H1 (cell line): ENCODE measurements around the gene MRC2. TPM values are rescaled to one million over a fixed set of nuclear protein-coding genes. Genes with fewer than 3 reads are reported as not detected.
A peak's percentile ranks its signal among the peaks of the same experiment; 100 is the strongest.

Source experiments
- CTCF ChIA-PET: fragments of 300-600 bp; sonication (Branson Sonifier 250); formaldehyde crosslinking; loops from one replicate; lab custom pipeline; 2021; ENCODE audit not compliant: partially characterized antibody; lab: Charles Lee
- POLR2A ChIA-PET: fragments of 300-600 bp; sonication (Branson Sonifier 250); formaldehyde crosslinking; loops from one replicate; lab custom pipeline; 2021; ENCODE audit warnings: inconsistent platforms; ENCODE audit not compliant: partially characterized antibody; lab: Charles Lee
- DNase-seq, 2 experiments: peaks; one replicate each; pipeline versions ENCODE4 v3.0.0 to v3.0.0-alpha.2; 2010 to 2022; ENCODE audit warnings: low spot score in 2 of 2, low read depth in 1 of 2, mixed read lengths in 1 of 2
- FAIRE-seq: peaks from 2 replicates; lab custom pipeline; 2011; peaks lifted over from hg19 to GRCh38; lab: Jason Lieb, UNC
- H2AFZ ChIP-seq: 2 replicates; pipeline ENCODE4 v1.8.1; 2012; ENCODE audit warnings: low read length, inconsistent platforms
- H2AK5ac ChIP-seq: 2 replicates; pipeline ENCODE4 v1.6.1; 2013; ENCODE audit warnings: low read depth, low read length
- H2BK120ac ChIP-seq: replicated peaks from 2 replicates; pipeline ENCODE3; 2013; ENCODE audit warnings: low read depth, low read length, inconsistent platforms
- H2BK12ac ChIP-seq: 2 replicates; pipeline ENCODE4 v1.6.1; 2013; ENCODE audit warnings: low read depth, low read length
- H2BK15ac ChIP-seq: 2 replicates; pipeline ENCODE4 v1.6.1; 2013; ENCODE audit warnings: low read length
- H2BK20ac ChIP-seq: 2 replicates; pipeline ENCODE4 v1.6.1; 2013; ENCODE audit warnings: low read length
- H2BK5ac ChIP-seq: 2 replicates; pipeline ENCODE4 v1.6.1; 2013; ENCODE audit warnings: low read depth, low read length
- H3K14ac ChIP-seq: 2 replicates; pipeline ENCODE4 v1.6.1; 2013; ENCODE audit warnings: inconsistent platforms; ENCODE audit not compliant: insufficient read length
- H3K18ac ChIP-seq: 2 replicates; pipeline ENCODE4 v1.6.1; 2013; ENCODE audit warnings: low read length; ENCODE audit errors: extremely low read depth
- H3K23ac ChIP-seq: 2 replicates; pipeline ENCODE4 v1.6.1; 2013; ENCODE audit warnings: inconsistent platforms; ENCODE audit not compliant: insufficient read length
- H3K23me2 ChIP-seq: 2 replicates; pipeline ENCODE4 v1.6.1; 2013; ENCODE audit warnings: low read depth, low read length
- H3K27ac ChIP-seq: 2 replicates; pipeline ENCODE4 v1.6.1; 2011; ENCODE audit warnings: low read depth, low read length, inconsistent platforms
- H3K27me3 ChIP-seq, 4 experiments: replicated peaks in 1 of 4; 1 replicate in 1 of 4; 2 replicates in 3 of 4; pipeline versions ENCODE4 v1.6.1 to v1.8.1; 2011 to 2013; ENCODE audit warnings: low read length in 3 of 4, mild to moderate bottlenecking in 3 of 4, inconsistent platforms in 2 of 4, mixed read lengths in 2 of 4, moderate library complexity in 1 of 4; ENCODE audit not compliant: control insufficient read depth in 3 of 4, insufficient read depth in 3 of 4; ENCODE audit errors: extremely low read depth in 1 of 4
- H3K36me3 ChIP-seq, 4 experiments: 2 replicates each; pipeline versions ENCODE4 v1.6.1 to v1.8.1; 2011 to 2013; ENCODE audit warnings: mild to moderate bottlenecking in 4 of 4, low read length in 3 of 4, moderate library complexity in 2 of 4, control low read depth in 1 of 4, inconsistent platforms in 1 of 4; ENCODE audit not compliant: insufficient read depth in 4 of 4, control insufficient read depth in 2 of 4
- H3K4ac ChIP-seq: replicated peaks from 2 replicates; pipeline ENCODE3; 2013; ENCODE audit warnings: low read length, low read depth, mixed read lengths, inconsistent platforms; ENCODE audit not compliant: insufficient read length
- H3K4me1 ChIP-seq, 4 experiments: replicated peaks in 1 of 4; 1 replicate in 1 of 4; 2 replicates in 3 of 4; pipeline versions ENCODE4 v1.6.1 to v1.8.1; 2011 to 2013; ENCODE audit warnings: low read length in 3 of 4, inconsistent platforms in 2 of 4, mixed read lengths in 1 of 4; ENCODE audit not compliant: insufficient read depth in 4 of 4, control insufficient read depth in 3 of 4
- H3K4me2 ChIP-seq, 2 experiments: 2 replicates each; pipeline versions ENCODE4 v1.6.1 to v1.8.1; 2011 to 2013; ENCODE audit warnings: low read depth in 2 of 2, low read length in 2 of 2, control low read depth in 1 of 2, inconsistent platforms in 1 of 2, mild to moderate bottlenecking in 1 of 2; ENCODE audit not compliant: insufficient read depth in 1 of 2
- H3K4me3 ChIP-seq, 4 experiments: fragments of 200-600, 300-600 bp in 1 of 4; sonication (generic), shearing (Covaris generic), sonication (Bioruptor Twin) in 1 of 4; 2 replicates each; pipeline versions ENCODE4 v1.5.1 to v1.8.1; 2011 to 2016; ENCODE audit warnings: low read length in 4 of 4, low read depth in 3 of 4, control low read depth in 2 of 4, inconsistent platforms in 2 of 4, mild to moderate bottlenecking in 2 of 4, mixed read lengths in 1 of 4, moderate library complexity in 1 of 4; ENCODE audit not compliant: insufficient read depth in 2 of 4; ENCODE audit errors: extremely low read depth in 1 of 4
- H3K56ac ChIP-seq: replicated peaks from 2 replicates; pipeline ENCODE3; 2013; ENCODE audit warnings: low read depth, mild to moderate bottlenecking, mixed read lengths, low read length, inconsistent platforms; ENCODE audit not compliant: insufficient read length
- H3K79me1 ChIP-seq: 2 replicates; pipeline ENCODE4 v1.6.1; 2013; ENCODE audit warnings: low read depth, low read length, control low read depth
- H3K79me2 ChIP-seq, 2 experiments: 2 replicates each; pipeline versions ENCODE4 v1.6.1 to v1.8.1; 2012 to 2013; ENCODE audit warnings: low read length in 2 of 2, mild to moderate bottlenecking in 2 of 2, inconsistent platforms in 1 of 2; ENCODE audit not compliant: insufficient read depth in 2 of 2, control insufficient read depth in 1 of 2
- H3K9ac ChIP-seq, 4 experiments: replicated peaks in 1 of 4; 1 replicate in 1 of 4; 2 replicates in 3 of 4; pipeline versions ENCODE4 v1.6.1 to v1.8.1; 2011 to 2013; ENCODE audit warnings: low read depth in 3 of 4, low read length in 3 of 4, control low read depth in 2 of 4, mild to moderate bottlenecking in 2 of 4, moderate library complexity in 2 of 4, inconsistent platforms in 1 of 4; ENCODE audit errors: extremely low read depth in 1 of 4
- H3K9me3 ChIP-seq, 2 experiments: 2 replicates each; pipeline versions ENCODE4 v1.6.1 to v1.8.1; 2012 to 2013; ENCODE audit warnings: mild to moderate bottlenecking in 2 of 2, moderate library complexity in 2 of 2, control low read depth in 1 of 2, inconsistent platforms in 1 of 2, low read depth in 1 of 2, low read length in 1 of 2, mixed read lengths in 1 of 2; ENCODE audit not compliant: insufficient read depth in 2 of 2
- H4K20me1 ChIP-seq, 2 experiments: replicated peaks in 1 of 2; 2 replicates each; pipeline versions ENCODE3 to v1.8.1; 2011 to 2013; ENCODE audit warnings: inconsistent platforms in 2 of 2, low read length in 2 of 2, mild to moderate bottlenecking in 1 of 2; ENCODE audit not compliant: insufficient read depth in 2 of 2, control insufficient read depth in 1 of 2
- H4K5ac ChIP-seq: 2 replicates; pipeline ENCODE4 v1.6.1; 2013; ENCODE audit warnings: low read length, low read depth, mixed read lengths, inconsistent platforms; ENCODE audit not compliant: insufficient read length
- H4K8ac ChIP-seq: 2 replicates; pipeline ENCODE4 v1.8.0; 2013; ENCODE audit warnings: mild to moderate bottlenecking, moderate library complexity, low read length, inconsistent platforms; ENCODE audit not compliant: insufficient read depth; ENCODE audit errors: extremely low read depth
- H4K91ac ChIP-seq: replicated peaks from 2 replicates; pipeline ENCODE3; 2013; ENCODE audit warnings: low read length, mixed read lengths, inconsistent platforms; ENCODE audit not compliant: insufficient read length
- CEBPB ChIP-seq: IDR thresholded peaks from 2 replicates; pipeline ENCODE4 v1.6.1; 2012; ENCODE audit warnings: low read depth, low read length
- SIN3A ChIP-seq, 2 experiments: IDR thresholded peaks in 1 of 2; conservative IDR thresholded peaks in 1 of 2; 2 replicates each; pipeline ENCODE4 v1.6.1; 2011 to 2012; ENCODE audit warnings: low read length in 2 of 2, improper control_type of control experiment in 1 of 2, low read depth in 1 of 2, mild to moderate bottlenecking in 1 of 2
- WGBS, 2 experiments: shearing (Covaris generic) in 1 of 2; methylation state at CpG; one replicate each; pipeline versions ENCODE4 v1.1.6 to v1.1.7; 2013 to 2015; ENCODE audit warnings: low lambda C conversion rate in 2 of 2, mixed read lengths in 2 of 2, inconsistent platforms in 1 of 2, low coverage in 1 of 2, missing lambda C conversion rate in 1 of 2; ENCODE audit not compliant: insufficient replicate concordance in 2 of 2, insufficient coverage in 1 of 2, insufficient read length in 1 of 2; ENCODE audit errors: extremely low coverage in 1 of 2, missing lambda C conversion rate in 1 of 2; 5-methylcytosine and 5-hydroxymethylcytosine counted together
- polyA plus RNA-seq, 7 experiments: library from polyadenylated mRNA; depleted of rRNA in 3 of 7; stranded (reverse) in 5 of 7; unstranded in 2 of 7; fragments of >200 nt in 5 of 7; fragments of 200-250 nt in 2 of 7; gene quantifications; 1 replicate in 5 of 7; 2 replicates in 1 of 7; 4 replicates in 1 of 7; pipeline versions ENCODE4 v1.2.1 to v1.2.3, GENCODE V29; 2011 to 2013; ENCODE audit warnings: missing spikeins in 2 of 7, mixed read lengths in 2 of 7
- total RNA-seq: library from RNA; stranded (reverse); fragmentation: NEBNext Ultra II Directional; extraction: Animal tissue kit (Norgen Biotek cat#: 25700); gene quantifications from 2 replicates; pipeline ENCODE4 v1.2.1, GENCODE V29; 2021

The MRC2 gene
- total and polyA plus RNA-seq, 2 of the 8 experiments (the other 6 are each of a cell fraction or from before 2014, with no cell fraction given) = 7.0 to 24.2 TPM

GRCh38 chr17:62625870-62626200 is 1.6 kb upstream of the MRC2 start:
- no peak overlapping the region for H3K9ac ChIP-seq
- H3K9me3 ChIP-seq = no peaks in the 10 kb centered on the region
- peaks cover 5 to 23% (median 18%) of the 10 kb centered on the region in 4 experiments for H3K4me1 ChIP-seq
- H3K4ac ChIP-seq = no peak overlapping the region
- H2BK120ac ChIP-seq = no peak overlapping the region
- peak overlapping the region; percentile 36; the same call in 1 of the 2 replicates for H3K18ac ChIP-seq
- H3K4me2 ChIP-seq = no peak overlapping the region; a peak in 1 of 4 replicates
- H3K79me1 ChIP-seq = no peaks in the 10 kb centered on the region
- peaks cover 0 to 16% of the 10 kb centered on the region in 2 experiments; a peak in 1 of 4 replicates for H3K79me2 ChIP-seq
- WGBS, 2 experiments = 82% methylated on average over 4 of the region's 4 CpGs; no CpG with 5 or more reads in 1 of the 2 experiments
- no peak overlapping the region for H3K14ac ChIP-seq
- no peaks in the 10 kb centered on the region for H3K36me3 ChIP-seq
- no peak overlapping the region for H3K27ac ChIP-seq
- no peak overlapping the region for H2BK20ac ChIP-seq
- H2BK12ac ChIP-seq = peak overlapping the region; percentile 78; the same call in 1 of the 2 replicates
- no peak overlapping the region for H3K23ac ChIP-seq
- H3K56ac ChIP-seq = no peak overlapping the region
- peaks cover 0 to 2% (median 0%) of the 10 kb centered on the region in 4 experiments; a peak in 2 of 7 replicates for H3K27me3 ChIP-seq
- no peak overlapping the region; the same call in 1 of the 2 replicates for H4K8ac ChIP-seq
- no peak overlapping the region for H2AFZ ChIP-seq
- H3K23me2 ChIP-seq = peaks cover 12% of the 10 kb centered on the region; the same call in 1 of the 2 replicates
- H2BK15ac ChIP-seq = no peak overlapping the region
- no peak for FAIRE-seq
- no peak for DNase-seq
- H2AK5ac ChIP-seq = no peak overlapping the region; the same call in 1 of the 2 replicates
- POLR2A ChIA-PET = interaction anchor here (0.6 to 1.3 kb wide), 3 partner anchors 9 to 986 kb away, joined by 3 to 5 read pairs (median 5); no protein-coding TSS in a partner anchor
- CTCF ChIA-PET = interaction anchor here (0.6 to 1.8 kb wide), 2 partner anchors 13 to 153 kb away, joined by 3 to 8 read pairs; no protein-coding TSS in a partner anchor
- TF ChIP-seq SIN3A (conservative IDR thresholded peaks at IDR 0.05 in 1 of 2, IDR thresholded peaks at IDR 0.05 in 1 of 2; ENCODE audit: low read depth in 1 of 2, low read length in 2 of 2) (no peak), CEBPB (0 out of 2 replicates have a peak, but pooled peaks have one; percentile 11)
- H4K5ac ChIP-seq = no peak overlapping the region
- no peak overlapping the region for H2BK5ac ChIP-seq
- no peak overlapping the region for H4K91ac ChIP-seq
- H4K20me1 ChIP-seq = no peaks in the 10 kb centered on the region
- no peak overlapping the region for H3K4me3 ChIP-seq
